ENCODE data around the gene STT3B. TPM values are rescaled to one million over a fixed set of nuclear protein-coding genes. Genes with fewer than 3 reads are reported as not detected.
A peak's percentile ranks its signal among the peaks of the same experiment; 100 is the strongest.

The STT3B gene
- total RNA-seq, 1 experiment from 2014 or later = 149 TPM

DNA sequence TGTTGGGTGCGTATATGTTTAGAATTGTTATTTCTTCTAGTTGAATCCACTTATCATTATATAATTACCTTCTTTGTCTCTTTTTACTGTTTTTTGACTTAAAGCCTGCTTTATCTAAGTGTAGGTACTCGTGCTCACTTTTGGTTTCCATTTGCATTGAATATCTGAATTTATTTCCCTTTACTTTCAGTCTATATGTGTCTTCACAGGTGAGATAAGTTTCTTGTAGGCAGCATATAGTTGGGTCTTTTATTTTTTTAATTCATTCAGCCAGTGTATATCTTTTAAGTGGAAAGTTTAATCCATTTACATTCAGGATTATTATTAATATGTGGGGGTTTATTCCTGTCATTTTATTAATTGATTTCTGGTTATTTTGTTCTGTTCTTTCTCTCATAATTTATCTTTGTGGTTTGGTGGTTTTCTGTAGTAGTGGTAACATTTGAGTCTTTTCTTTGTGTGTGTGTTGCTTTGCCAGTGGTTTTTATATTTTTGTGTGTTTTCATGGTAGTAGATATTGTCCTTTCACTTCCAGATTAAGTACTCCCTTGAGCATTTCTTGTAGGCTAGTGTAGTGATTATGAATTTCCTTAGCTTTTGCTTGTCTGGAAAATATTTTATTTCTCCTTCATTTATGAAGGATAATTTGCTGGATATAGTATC is 27.3 kb downstream of the STT3B start:
- H3K27me3 ChIP-seq (ENCODE audit: low read length) = no peaks in the 10 kb centered on the region
- no peaks in the 10 kb centered on the region; the same call in 1 of the 2 replicates for H3K36me3 ChIP-seq (ENCODE audit: low read depth, low read length)
- H3K9me3 ChIP-seq (ENCODE audit: low read length) = no peaks in the 10 kb centered on the region; the same call in 1 of the 2 replicates
- CTCF ChIA-PET = no interaction called here
- no peak for TF ChIP-seq EZH2 (IDR thresholded peaks at IDR 0.05; ENCODE audit: low read length, unreplicated experiment)
- TF ChIP-seq, protein P1, sequence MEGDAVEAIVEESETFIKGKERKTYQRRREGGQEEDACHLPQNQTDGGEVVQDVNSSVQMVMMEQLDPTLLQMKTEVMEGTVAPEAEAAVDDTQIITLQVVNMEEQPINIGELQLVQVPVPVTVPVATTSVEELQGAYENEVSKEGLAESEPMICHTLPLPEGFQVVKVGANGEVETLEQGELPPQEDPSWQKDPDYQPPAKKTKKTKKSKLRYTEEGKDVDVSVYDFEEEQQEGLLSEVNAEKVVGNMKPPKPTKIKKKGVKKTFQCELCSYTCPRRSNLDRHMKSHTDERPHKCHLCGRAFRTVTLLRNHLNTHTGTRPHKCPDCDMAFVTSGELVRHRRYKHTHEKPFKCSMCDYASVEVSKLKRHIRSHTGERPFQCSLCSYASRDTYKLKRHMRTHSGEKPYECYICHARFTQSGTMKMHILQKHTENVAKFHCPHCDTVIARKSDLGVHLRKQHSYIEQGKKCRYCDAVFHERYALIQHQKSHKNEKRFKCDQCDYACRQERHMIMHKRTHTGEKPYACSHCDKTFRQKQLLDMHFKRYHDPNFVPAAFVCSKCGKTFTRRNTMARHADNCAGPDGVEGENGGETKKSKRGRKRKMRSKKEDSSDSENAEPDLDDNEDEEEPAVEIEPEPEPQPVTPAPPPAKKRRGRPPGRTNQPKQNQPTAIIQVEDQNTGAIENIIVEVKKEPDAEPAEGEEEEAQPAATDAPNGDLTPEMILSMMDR (conservative IDR thresholded peaks at IDR 0.05; ENCODE audit: low read depth, low read length) = no peak
- TF ChIP-seq EZH2phosphoT487 (IDR thresholded peaks at IDR 0.05; ENCODE audit: borderline replicate concordance, low read length) = no peak
- H3K9me2 ChIP-seq (replicated peaks; ENCODE audit: low read length) = no peaks in the 10 kb centered on the region
- no peaks in the 10 kb centered on the region for H3F3A ChIP-seq (ENCODE audit: low read length, unreplicated experiment)
- H3K79me2 ChIP-seq (ENCODE audit: low read length) = peaks cover 99% of the 10 kb centered on the region
- H2AFZ ChIP-seq (ENCODE audit: low read length) = no peak overlapping the region
- peaks cover 7% of the 10 kb centered on the region for H3K4me1 ChIP-seq (ENCODE audit: insufficient read depth, low read length)
- H3K4me2 ChIP-seq (ENCODE audit: low read length) = no peak overlapping the region
- POLR2A ChIA-PET (ENCODE audit: unreplicated experiment) = no interaction called here
- no peak overlapping the region for H3K27ac ChIP-seq (ENCODE audit: low read length)
- ATAC-seq (no peak), DNase-seq (no peak)
- no peak overlapping the region for H3K9ac ChIP-seq (ENCODE audit: low read length)
- no TSS peak for BruUV-seq (replicated peaks)
- peaks cover 64% of the 10 kb centered on the region for H4K20me1 ChIP-seq (ENCODE audit: low read length)
- H3K4me3 ChIP-seq (ENCODE audit: low read length) = no peak overlapping the region
- intact Hi-C loops (cut with micrococcal nuclease) = no loop called here

GRCh38 chr3:31561891-31562290 is 29.2 kb downstream of the STT3B start:
- Histone ChIP-seq H3K9me2 (replicated peaks; ENCODE audit: low read length) (no peaks in the 10 kb centered on the region), H3K9me3 (ENCODE audit: low read length) (no peaks in the 10 kb centered on the region; the same call in 1 of the 2 replicates), H3K4me2 (ENCODE audit: low read length) (no peak overlapping the region), H3K4me3 (ENCODE audit: low read length) (no peak overlapping the region), H3K4me1 (ENCODE audit: insufficient read depth, low read length) (peaks cover 12% of the 10 kb centered on the region), H3K9ac (ENCODE audit: low read length) (no peak overlapping the region), H3K27ac (ENCODE audit: low read length) (no peak overlapping the region), H3K27me3 (ENCODE audit: low read length) (no peaks in the 10 kb centered on the region), H3K36me3 (ENCODE audit: low read depth, low read length) (no peaks in the 10 kb centered on the region; the same call in 1 of the 2 replicates), H2AFZ (ENCODE audit: low read length) (no peak overlapping the region), H3K79me2 (ENCODE audit: low read length) (peaks cover 99% of the 10 kb centered on the region), H3F3A (ENCODE audit: low read length, unreplicated experiment) (no peaks in the 10 kb centered on the region), H4K20me1 (ENCODE audit: low read length) (peaks cover 71% of the 10 kb centered on the region)
- BruUV-seq (replicated peaks) = no TSS peak
- intact Hi-C loops (cut with micrococcal nuclease) = no loop called here
- TF ChIP-seq EZH2 (IDR thresholded peaks at IDR 0.05; ENCODE audit: low read length, unreplicated experiment) = no peak
- TF ChIP-seq, protein P1 (conservative IDR thresholded peaks at IDR 0.05; ENCODE audit: low read depth, low read length) = no peak
- no peak for TF ChIP-seq EZH2phosphoT487 (IDR thresholded peaks at IDR 0.05; ENCODE audit: borderline replicate concordance, low read length)
- DNase-seq = no peak
- no peak for ATAC-seq
- POLR2A ChIA-PET (ENCODE audit: unreplicated experiment) = no interaction called here
- CTCF ChIA-PET = no interaction called here

DNA sequence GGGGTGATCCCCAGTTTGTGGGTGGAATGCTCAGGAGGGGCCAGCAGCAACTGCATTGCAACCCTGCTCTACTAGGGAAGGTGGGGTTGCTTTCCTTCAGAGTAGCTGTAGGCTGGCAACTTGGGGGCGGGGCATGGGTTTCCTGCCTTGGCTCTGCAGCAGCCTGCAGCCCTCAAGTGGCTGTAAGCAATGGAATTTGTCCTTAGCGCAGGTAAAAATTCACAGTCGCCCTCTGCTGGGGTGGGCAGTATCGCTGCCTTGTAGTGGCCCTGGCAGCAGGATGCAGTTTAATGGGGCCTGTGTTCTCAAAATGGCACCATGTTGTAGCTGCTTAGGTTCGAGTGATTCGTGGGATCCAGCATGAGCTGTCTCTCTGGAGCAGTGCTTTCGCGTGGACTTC is 29.8 kb downstream of the STT3B start:
- ChIA-PET CTCF (no interaction called here), POLR2A (ENCODE audit: unreplicated experiment) (no interaction called here)
- DNase-seq = no peak
- peaks cover 73% of the 10 kb centered on the region for H4K20me1 ChIP-seq (ENCODE audit: low read length)
- ATAC-seq = no peak; the same call in 1 of the 2 replicates
- no peak overlapping the region for H3K4me2 ChIP-seq (ENCODE audit: low read length)
- no peaks in the 10 kb centered on the region; the same call in 1 of the 2 replicates for H3K36me3 ChIP-seq (ENCODE audit: low read depth, low read length)
- no peak overlapping the region for H3K9ac ChIP-seq (ENCODE audit: low read length)
- H3K4me3 ChIP-seq (ENCODE audit: low read length) = no peak overlapping the region
- BruUV-seq (replicated peaks) = no TSS peak
- no peak overlapping the region for H3K27ac ChIP-seq (ENCODE audit: low read length)
- no peaks in the 10 kb centered on the region for H3F3A ChIP-seq (ENCODE audit: low read length, unreplicated experiment)
- peaks cover 12% of the 10 kb centered on the region for H3K4me1 ChIP-seq (ENCODE audit: insufficient read depth, low read length)
- no peaks in the 10 kb centered on the region; the same call in 1 of the 2 replicates for H3K9me3 ChIP-seq (ENCODE audit: low read length)
- no peak overlapping the region for H2AFZ ChIP-seq (ENCODE audit: low read length)
- H3K27me3 ChIP-seq (ENCODE audit: low read length) = no peaks in the 10 kb centered on the region
- peaks cover 100% of the 10 kb centered on the region for H3K79me2 ChIP-seq (ENCODE audit: low read length)
- TF ChIP-seq, protein P1 (conservative IDR thresholded peaks at IDR 0.05; ENCODE audit: low read depth, low read length) = 0 out of 2 replicates have a peak, but pooled peaks have one; percentile 20
- no peak for TF ChIP-seq EZH2 (IDR thresholded peaks at IDR 0.05; ENCODE audit: low read length, unreplicated experiment)
- TF ChIP-seq EZH2phosphoT487 (IDR thresholded peaks at IDR 0.05; ENCODE audit: borderline replicate concordance, low read length) = no peak
- intact Hi-C loops (cut with micrococcal nuclease) = no loop called here
- H3K9me2 ChIP-seq (replicated peaks; ENCODE audit: low read length) = no peaks in the 10 kb centered on the region
